Calu3 (cell line): ENCODE measurements around the gene SLFN5. TPM values are rescaled to one million over a fixed set of nuclear protein-coding genes. Genes with fewer than 3 reads are reported as not detected.
"Not testable (repeated sequence)": the region's sequence is repeated elsewhere in the genome, so short reads cannot be mapped to it uniquely, and the experiment has no call there.

Experiments
- BruUV-seq: library from RNA; stranded (reverse); fragments of 400-500 nt; replicated peaks from 2 replicates; lab custom pipeline; 2021; lab: Mats Ljungman, UMichigan
- CTCF ChIA-PET: fragments of 300-600 bp; sonication (Branson Sonifier 250); formaldehyde crosslinking; loops from one replicate; lab custom pipeline; 2022; ENCODE audit warnings: antibody characterized with exemption; lab: Charles Lee
- DNase-seq: peaks from one replicate; pipeline ENCODE4 v3.0.0; 2022
- H3K27ac Mint-ChIP-seq: one replicate; pipeline ENCODE4 v1.8.0; 2022; ENCODE audit warnings: mixed read lengths; ENCODE audit not compliant: unreplicated experiment
- H3K27me3 Mint-ChIP-seq: one replicate; pipeline ENCODE4 v1.8.0; 2022; ENCODE audit warnings: mixed read lengths; ENCODE audit not compliant: unreplicated experiment
- H3K36me3 Mint-ChIP-seq: one replicate; pipeline ENCODE4 v1.8.0; 2022; ENCODE audit warnings: mild to moderate bottlenecking, moderate library complexity, mixed read lengths; ENCODE audit not compliant: insufficient read depth, unreplicated experiment
- H3K4me1 Mint-ChIP-seq: one replicate; pipeline ENCODE4 v1.8.0; 2022; ENCODE audit warnings: mild to moderate bottlenecking, low read depth, mixed read lengths; ENCODE audit not compliant: unreplicated experiment
- H3K4me3 Mint-ChIP-seq: one replicate; pipeline ENCODE4 v1.8.0; 2022; ENCODE audit warnings: mild to moderate bottlenecking, low read depth, moderate library complexity, mixed read lengths; ENCODE audit not compliant: unreplicated experiment
- H3K9me3 Mint-ChIP-seq: one replicate; pipeline ENCODE4 v1.8.0; 2022; ENCODE audit warnings: low read depth, mixed read lengths; ENCODE audit not compliant: unreplicated experiment
- intact Hi-C: fragments of 100-400 bp; cut with micrococcal nuclease; formaldehyde crosslinking; loops from one replicate; pipeline ENCODE4 v1.10.0; 2022; ENCODE audit not compliant: unreplicated experiment
- total RNA-seq: library from RNA; stranded (reverse); gene quantifications from 2 replicates; pipeline ENCODE4 v1.2.3, GENCODE V29; 2022
- TF ChIP-seq, protein P1 (sequence below): fragments of 200-600 bp; IDR thresholded peaks from one replicate; pipeline ENCODE4 v1.8.0; 2022; ENCODE audit warnings: antibody characterized with exemption; ENCODE audit not compliant: unreplicated experiment

SLFN5 gene
- total RNA-seq, 1 experiment from 2014 or later = 104 TPM

DNA sequence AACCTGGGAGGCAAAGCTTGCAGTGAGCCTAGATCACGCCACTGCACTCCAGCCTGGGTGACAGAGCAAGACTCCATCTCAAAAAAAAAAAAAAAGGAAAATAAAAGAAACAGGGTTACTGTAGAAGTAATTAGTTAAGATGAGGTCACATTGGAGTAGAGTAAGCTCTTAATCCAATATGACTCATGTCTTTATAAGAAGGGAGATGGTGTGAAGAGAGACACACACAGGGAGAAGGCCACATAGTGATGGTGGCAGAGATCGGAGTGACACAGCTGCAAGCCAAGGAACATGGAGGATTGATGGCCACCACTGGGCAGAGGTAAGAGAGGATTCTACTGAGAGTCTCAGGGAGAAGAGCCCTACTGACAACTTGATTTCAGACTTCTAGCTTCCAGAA, 15.3 kb upstream of the SLFN5 start:
- Mint-ChIP-seq H3K9me3 (no peaks in the 10 kb centered on the region), H3K4me3 (no peak overlapping the region), H3K4me1 (no peaks in the 10 kb centered on the region), H3K27ac (no peak overlapping the region), H3K36me3 (no peaks in the 10 kb centered on the region), H3K27me3 (peaks cover 13% of the 10 kb centered on the region)
- TF ChIP-seq, protein P1, sequence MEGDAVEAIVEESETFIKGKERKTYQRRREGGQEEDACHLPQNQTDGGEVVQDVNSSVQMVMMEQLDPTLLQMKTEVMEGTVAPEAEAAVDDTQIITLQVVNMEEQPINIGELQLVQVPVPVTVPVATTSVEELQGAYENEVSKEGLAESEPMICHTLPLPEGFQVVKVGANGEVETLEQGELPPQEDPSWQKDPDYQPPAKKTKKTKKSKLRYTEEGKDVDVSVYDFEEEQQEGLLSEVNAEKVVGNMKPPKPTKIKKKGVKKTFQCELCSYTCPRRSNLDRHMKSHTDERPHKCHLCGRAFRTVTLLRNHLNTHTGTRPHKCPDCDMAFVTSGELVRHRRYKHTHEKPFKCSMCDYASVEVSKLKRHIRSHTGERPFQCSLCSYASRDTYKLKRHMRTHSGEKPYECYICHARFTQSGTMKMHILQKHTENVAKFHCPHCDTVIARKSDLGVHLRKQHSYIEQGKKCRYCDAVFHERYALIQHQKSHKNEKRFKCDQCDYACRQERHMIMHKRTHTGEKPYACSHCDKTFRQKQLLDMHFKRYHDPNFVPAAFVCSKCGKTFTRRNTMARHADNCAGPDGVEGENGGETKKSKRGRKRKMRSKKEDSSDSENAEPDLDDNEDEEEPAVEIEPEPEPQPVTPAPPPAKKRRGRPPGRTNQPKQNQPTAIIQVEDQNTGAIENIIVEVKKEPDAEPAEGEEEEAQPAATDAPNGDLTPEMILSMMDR = no peak
- intact Hi-C loops = no loop called here
- BruUV-seq = no TSS peak
- DNase-seq = no peak
- CTCF ChIA-PET = no interaction called here

DNA sequence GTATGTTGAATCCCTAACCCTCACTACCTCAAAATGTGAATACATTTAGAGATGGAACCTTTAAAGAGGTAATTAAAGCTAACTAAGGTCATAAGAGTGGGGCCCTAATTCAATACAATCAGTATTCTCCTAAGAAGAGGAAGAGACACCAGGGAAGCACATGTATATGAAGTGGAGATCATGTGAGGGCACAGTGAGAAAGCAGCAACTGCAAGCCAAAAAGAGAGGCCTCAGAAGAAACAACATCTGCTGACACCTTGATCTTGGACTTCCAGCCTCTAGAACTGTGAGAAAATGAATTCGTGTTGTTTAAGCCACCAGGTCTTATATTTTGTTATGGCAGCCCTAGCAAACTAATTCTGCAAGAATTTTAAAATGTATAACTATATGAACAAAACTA, 13.2 kb upstream of the SLFN5 start:
- no TSS peak for BruUV-seq
- Mint-ChIP-seq H3K27ac (no peak overlapping the region), H3K27me3 (peaks cover 13% of the 10 kb centered on the region), H3K36me3 (no peaks in the 10 kb centered on the region), H3K9me3 (no peaks in the 10 kb centered on the region), H3K4me1 (no peaks in the 10 kb centered on the region), H3K4me3 (no peak overlapping the region)
- CTCF ChIA-PET = no interaction called here
- TF ChIP-seq, protein P1 = no peak
- DNase-seq = no peak
- intact Hi-C loops = no loop called here

DNA sequence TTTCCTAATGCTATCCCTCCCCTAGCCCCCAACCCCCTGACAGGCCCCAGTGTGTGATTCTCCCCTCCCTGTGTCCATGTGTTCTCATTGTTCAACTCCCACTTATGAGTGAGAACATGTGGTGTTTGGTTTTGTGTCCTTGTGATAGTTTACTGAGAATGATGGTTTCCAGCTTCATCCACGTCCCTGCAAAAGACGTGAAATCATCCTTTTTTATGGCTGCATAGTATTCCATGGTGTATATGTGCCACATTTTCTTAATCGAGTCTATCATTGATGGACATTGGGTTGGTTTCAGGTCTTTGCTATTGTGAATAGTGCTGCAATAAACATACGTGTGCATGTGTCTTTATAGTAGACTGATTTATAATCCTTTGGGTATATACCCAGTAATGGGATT, 8.6 kb upstream of the SLFN5 start:
- H3K4me1 Mint-ChIP-seq, BruUV-seq, intact Hi-C loops, H3K9me3 Mint-ChIP-seq, H3K27me3 Mint-ChIP-seq, H3K4me3 Mint-ChIP-seq, CTCF ChIA-PET, DNase-seq, H3K27ac Mint-ChIP-seq, H3K36me3 Mint-ChIP-seq: not testable (repeated sequence)

DNA sequence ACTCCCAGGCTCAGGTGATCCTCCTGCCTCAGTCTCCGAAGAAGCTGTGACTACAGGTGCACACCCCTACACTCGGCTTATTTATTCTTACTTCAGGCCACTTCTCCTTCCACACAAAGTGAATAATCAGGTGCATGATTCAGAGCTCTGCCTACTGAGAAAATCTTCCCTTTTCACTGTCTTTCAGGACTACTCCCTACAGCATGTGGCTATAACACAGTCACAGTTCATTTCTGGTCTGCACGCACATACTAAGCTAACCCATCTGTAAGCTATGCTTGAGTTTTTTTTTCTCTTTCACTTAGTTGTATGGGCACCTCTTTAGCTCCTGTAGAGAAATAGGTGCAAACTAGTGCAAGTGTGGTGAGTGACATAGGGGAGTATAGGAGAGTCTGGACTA, 7.6 kb upstream of the SLFN5 start:
- Mint-ChIP-seq H3K4me1 (no peaks in the 10 kb centered on the region), H3K4me3 (no peak overlapping the region), H3K9me3 (peaks cover 2% of the 10 kb centered on the region), H3K27ac (no peak overlapping the region), H3K36me3 (peaks cover 6% of the 10 kb centered on the region), H3K27me3 (peaks cover under 1% of the 10 kb centered on the region)
- DNase-seq = no peak
- intact Hi-C loops = no loop called here
- no TSS peak for BruUV-seq
- CTCF ChIA-PET = no interaction called here
- TF ChIP-seq, protein P1 = no peak

DNA sequence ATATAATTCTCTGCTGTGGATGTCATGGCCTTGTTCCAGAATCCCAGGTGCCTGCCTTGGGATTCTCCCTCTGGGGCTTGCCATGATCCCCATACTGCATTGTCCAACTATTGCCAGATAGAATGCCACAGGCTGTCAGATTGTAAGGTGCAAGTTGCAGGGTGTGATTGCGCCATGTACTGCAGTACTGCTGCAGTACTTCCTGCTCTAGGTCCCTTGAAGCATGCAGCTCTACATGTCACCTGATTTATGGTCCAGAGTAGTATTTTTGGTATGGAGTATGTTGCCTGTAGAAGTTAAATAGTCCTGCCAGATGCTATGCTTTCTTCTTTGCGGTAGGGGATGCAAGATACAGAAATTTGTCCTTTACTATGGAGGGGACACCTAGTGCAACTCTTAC, 7.0 kb upstream of the SLFN5 start:
- no TSS peak for BruUV-seq
- CTCF ChIA-PET = no interaction called here
- H3K4me3 Mint-ChIP-seq = no peak overlapping the region
- H3K27ac Mint-ChIP-seq = no peak overlapping the region
- TF ChIP-seq, protein P1 = no peak
- DNase-seq = no peak
- no peaks in the 10 kb centered on the region for H3K4me1 Mint-ChIP-seq
- intact Hi-C loops = no loop called here
- peaks cover 2% of the 10 kb centered on the region for H3K9me3 Mint-ChIP-seq
- peaks cover 6% of the 10 kb centered on the region for H3K36me3 Mint-ChIP-seq
- no peaks in the 10 kb centered on the region for H3K27me3 Mint-ChIP-seq
